NCI-H460 (cell line): Measurements from ENCODE around the gene EIF3I. TPM values are rescaled to one million over a fixed set of nuclear protein-coding genes. Genes with fewer than 3 reads are reported as not detected.

Experiments used
- DNase-seq: peaks from one replicate; pipeline ENCODE4 v3.0.0-alpha.2; 2016; ENCODE audit warnings: low read depth; ENCODE audit errors: extremely low read depth
- total RNA-seq: library from RNA; depleted of rRNA; stranded (reverse); fragments of >200 nt; shearing (Covaris generic); gene quantifications from 2 replicates; pipeline ENCODE4 v1.2.3, GENCODE V29; 2014

Gene EIF3I
- total RNA-seq, 1 experiment from 2014 or later, result 288 TPM

GRCh38 chr1:32197837-32198236, 24.4 kb upstream of the EIF3I start:
- no peak for DNase-seq

GRCh38 chr1:32198237-32199042, 23.8 kb upstream of the EIF3I start:
- DNase-seq, result no peak

- DNase-seq, result no peak
These were observed 23.0 kb upstream of the EIF3I start for GRCh38 chr1:32199043-32199716.

- DNase-seq, result no peak
These were observed 22.5 kb upstream of the EIF3I start for GRCh38 chr1:32199717-32200072.

GRCh38 chr1:32200226-32201010, 21.8 kb upstream of the EIF3I start, which contains the start of gene CCDC28B:
Gene CCDC28B (plus strand): TSS chr1:32200595. CDS start chr1:32201936, 1,341 bp downstream.
- DNase-seq, result no peak

GRCh38 chr1:32201011-32201855, 21.0 kb upstream of the EIF3I start:
- DNase-seq, result no peak

- DNase-seq, result no peak
These were observed 17.3 kb upstream of the EIF3I start for GRCh38 chr1:32204943-32205361.

- DNase-seq, result peak; percentile 63
These were observed 16.5 kb upstream of the EIF3I start, which contains the start of gene IQCC for GRCh38 chr1:32205401-32206370. Gene IQCC (plus strand): TSS chr1:32205671. CDS start chr1:32205682, 11 bp downstream.

GRCh38 chr1:32208469-32208868, 13.7 kb upstream of the EIF3I start:
- no peak for DNase-seq

- DNase-seq, result no peak
These were observed 13.3 kb upstream of the EIF3I start, which contains the start of gene DCDC2B for GRCh38 chr1:32208891-32209328. Gene DCDC2B (plus strand): TSS chr1:32209089. CDS start chr1:32209094, 5 bp downstream.

- DNase-seq, result peak; percentile 51
These were observed 6.4 kb upstream of the EIF3I start for GRCh38 chr1:32215629-32216480.

- DNase-seq, result no peak
These were observed 5.6 kb upstream of the EIF3I start for GRCh38 chr1:32216566-32216965.

- DNase-seq, result no peak
These were observed 3.2 kb upstream of the EIF3I start for GRCh38 chr1:32219022-32219421.

GRCh38 chr1:32220746-32221580, 1.2 kb upstream of the EIF3I start:
- DNase-seq, result no peak

GRCh38 chr1:32221581-32221979, 627 bp upstream of the EIF3I start:
- no peak for DNase-seq

- DNase-seq, result no peak
These were observed 1.5 kb downstream of the EIF3I start for GRCh38 chr1:32223683-32224082.

- no peak for DNase-seq
These were observed 2.1 kb downstream of the EIF3I start for GRCh38 chr1:32224285-32224684.
